Activated CD4-positive, alpha-beta T cell treated with anti-CD3 and anti-CD28 coated beads, Interleukin-2, amount 50 U/mL, for 1 hour (primary cell): ENCODE data around the gene HOXC9.

Source experiments
- DNase-seq: peaks from one replicate; pipeline ENCODE4 v3.0.0-alpha.2; 2020

HOXC9 gene

GRCh38 chr12:53963434-53964314 lies 36.3 kb upstream of the HOXC9 start:
- DNase-seq, result no peak

GRCh38 chr12:53964315-53964713 lies 35.6 kb upstream of the HOXC9 start:
- DNase-seq, result no peak

GRCh38 chr12:53965281-53966084 lies 34.5 kb upstream of the HOXC9 start:
- no peak for DNase-seq

- no peak for DNase-seq
Measured at GRCh38 chr12:53966085-53966384, 33.9 kb upstream of the HOXC9 start.

GRCh38 chr12:53966385-53967133 lies 33.4 kb upstream of the HOXC9 start:
- DNase-seq, result no peak

- DNase-seq, result no peak
Measured at GRCh38 chr12:53967421-53967925, 32.5 kb upstream of the HOXC9 start.

- DNase-seq, result no peak
Measured at GRCh38 chr12:53968214-53969127, 31.5 kb upstream of the HOXC9 start.

GRCh38 chr12:53969588-53970259 lies 30.2 kb upstream of the HOXC9 start:
- no peak for DNase-seq

GRCh38 chr12:53970451-53970850 lies 29.5 kb upstream of the HOXC9 start:
- no peak for DNase-seq

- DNase-seq, result no peak
Measured at GRCh38 chr12:53971129-53971528, 28.8 kb upstream of the HOXC9 start.

- no peak for DNase-seq
Measured at GRCh38 chr12:53971686-53972085, 28.3 kb upstream of the HOXC9 start.

- DNase-seq, result no peak
Measured at GRCh38 chr12:53972152-53972702, 27.7 kb upstream of the HOXC9 start.

- no peak for DNase-seq
Measured at GRCh38 chr12:53972722-53973235, 27.2 kb upstream of the HOXC9 start, which contains the start of gene HOXC11. TSS of gene HOXC11 (plus strand) at chr12:53973126. CDS start at chr12:53973242, 116 bp downstream.

- no peak for DNase-seq
Measured at GRCh38 chr12:53973236-53974042, 26.5 kb upstream of the HOXC9 start.

GRCh38 chr12:53974084-53975063 lies 25.6 kb upstream of the HOXC9 start, which contains the start of gene HOTAIR:
TSS of gene HOTAIR (minus strand) at chr12:53974954.
- no peak for DNase-seq

GRCh38 chr12:53975064-53975471 lies 24.9 kb upstream of the HOXC9 start:
- no peak for DNase-seq

- no peak for DNase-seq
Measured at GRCh38 chr12:53975479-53976152, 24.3 kb upstream of the HOXC9 start.
